T47D (cell line): ENCODE measurements around the gene WNT7B.

Experiments used
- DNase-seq, 2 experiments: peaks; one replicate each; pipeline versions ENCODE4 v3.0.0 to v3.0.0-alpha.2; 2011 to 2012; ENCODE audit warnings: low read depth in 1 of 2, low spot score in 1 of 2
- JUND ChIP-seq: IDR thresholded peaks from 2 replicates; pipeline ENCODE4 v1.6.1; 2012; ENCODE audit warnings: low read depth
- in situ Hi-C: cut with HindIII; loops from 2 replicates; pipeline ENCODE4 v1.10.0; 2016; ENCODE audit warnings: low sequenced_read_pairs, low pct_unique_long_range_greater_than_20kb

Gene WNT7B

GRCh38 chr22:45915841-45916240 lies 61.1 kb downstream of the WNT7B start:
- no peak for DNase-seq
- no peak for TF ChIP-seq JUND
- in situ Hi-C loops, result no loop called here

- in situ Hi-C loops, result no loop called here
- no peak for DNase-seq
- TF ChIP-seq JUND, result no peak
These were observed 61.8 kb downstream of the WNT7B start for GRCh38 chr22:45915151-45915550.

- DNase-seq, result no peak
- in situ Hi-C loops, result no loop called here
- no peak for TF ChIP-seq JUND
These were observed 62.7 kb downstream of the WNT7B start for GRCh38 chr22:45914309-45914708.

- TF ChIP-seq JUND, result no peak
- in situ Hi-C loops, result no loop called here
- no peak for DNase-seq
These were observed 64.1 kb downstream of the WNT7B start for GRCh38 chr22:45912910-45913309.

- in situ Hi-C loops, result no loop called here
- no peak for TF ChIP-seq JUND
- DNase-seq, result peak in 1 of 2 experiments; percentile 47
These were observed 65.2 kb downstream of the WNT7B start for GRCh38 chr22:45911601-45912271.

GRCh38 chr22:45910928-45911467 lies 66.0 kb downstream of the WNT7B start:
- in situ Hi-C loops, result no loop called here
- TF ChIP-seq JUND, result no peak
- no peak for DNase-seq

GRCh38 chr22:45908961-45909360 lies 68.0 kb downstream of the WNT7B start:
- no peak for TF ChIP-seq JUND
- DNase-seq, result no peak
- in situ Hi-C loops, result no loop called here

GRCh38 chr22:45907996-45908395 lies 69.0 kb downstream of the WNT7B start:
- no peak for DNase-seq
- in situ Hi-C loops, result no loop called here
- TF ChIP-seq JUND, result no peak

GRCh38 chr22:45907378-45907777 lies 69.6 kb downstream of the WNT7B start:
- no peak for TF ChIP-seq JUND
- DNase-seq, result no peak
- in situ Hi-C loops, result no loop called here

- in situ Hi-C loops, result no loop called here
- DNase-seq, result no peak
- no peak for TF ChIP-seq JUND
These were observed 70.0 kb downstream of the WNT7B start for GRCh38 chr22:45906946-45907345.

GRCh38 chr22:45905924-45906865 lies 70.8 kb downstream of the WNT7B start:
- in situ Hi-C loops, result no loop called here
- DNase-seq, result no peak
- TF ChIP-seq JUND, result no peak

GRCh38 chr22:45905326-45905923 lies 71.5 kb downstream of the WNT7B start:
- in situ Hi-C loops, result no loop called here
- DNase-seq, result no peak
- no peak for TF ChIP-seq JUND

GRCh38 chr22:45904236-45904635 lies 72.7 kb downstream of the WNT7B start:
- in situ Hi-C loops, result no loop called here
- no peak for TF ChIP-seq JUND

More at GRCh38 chr22:45904236-45904635, 72.7 kb downstream of the WNT7B start:
- no peak for DNase-seq
